Osteoblast (primary cell): ENCODE results near the gene NCKAP1. TPM values are rescaled to one million over a fixed set of nuclear protein-coding genes. Genes with fewer than 3 reads are reported as not detected.

Experiments used
- DNase-seq: peaks from one replicate; pipeline ENCODE4 v3.0.0; 2011; ENCODE audit warnings: low spot score, mixed read lengths; ENCODE audit not compliant: insufficient read length; ENCODE audit errors: missing footprints
- H2AFZ ChIP-seq: 2 replicates; pipeline ENCODE4 v1.6.0; 2011; ENCODE audit warnings: mild to moderate bottlenecking, low read length
- H3K27ac ChIP-seq: 2 replicates; pipeline ENCODE4 v1.5.1; 2011; ENCODE audit warnings: mild to moderate bottlenecking, low read depth, low read length, moderate library complexity
- H3K27me3 ChIP-seq: 2 replicates; pipeline ENCODE4 v1.6.0; 2012; ENCODE audit warnings: mild to moderate bottlenecking, control low read depth, inconsistent platforms, low read length, moderate library complexity; ENCODE audit not compliant: insufficient read depth
- H3K36me3 ChIP-seq: 2 replicates; pipeline ENCODE4 v1.5.1; 2011; ENCODE audit warnings: mild to moderate bottlenecking, low read length, control low read depth, moderate library complexity; ENCODE audit not compliant: insufficient read depth
- H3K4me1 ChIP-seq: 2 replicates; pipeline ENCODE4 v1.5.1; 2011; ENCODE audit warnings: mild to moderate bottlenecking, low read length, control low read depth, moderate library complexity; ENCODE audit not compliant: insufficient read depth
- H3K4me2 ChIP-seq: 2 replicates; pipeline ENCODE4 v1.6.0; 2011; ENCODE audit warnings: mild to moderate bottlenecking, low read length; ENCODE audit not compliant: insufficient read depth
- H3K4me3 ChIP-seq: fragments of 200-600 bp; sonication (generic); 3 replicates; pipeline ENCODE4 v1.5.1; 2012; ENCODE audit warnings: mild to moderate bottlenecking, low read length, inconsistent platforms; ENCODE audit not compliant: insufficient read depth
- H3K79me2 ChIP-seq: 2 replicates; pipeline ENCODE4 v1.6.0; 2012; ENCODE audit warnings: mild to moderate bottlenecking, low read length, control low read depth, inconsistent platforms; ENCODE audit not compliant: insufficient read depth
- H3K9me3 ChIP-seq: 2 replicates; pipeline ENCODE4 v1.5.1; 2011; ENCODE audit warnings: low read depth, low read length, control low read depth
- H4K20me1 ChIP-seq: 2 replicates; pipeline ENCODE4 v1.6.0; 2012; ENCODE audit warnings: mild to moderate bottlenecking, low read length, control low read depth; ENCODE audit not compliant: insufficient read depth
- total RNA-seq: library from RNA; depleted of rRNA; stranded (reverse); fragments of >200 nt; gene quantifications from 2 replicates; pipeline ENCODE4 v1.2.3, GENCODE V29; 2012
- TF ChIP-seq, protein P1 (sequence below): IDR thresholded peaks from 2 replicates; pipeline ENCODE4 v1.5.1; 2011; ENCODE audit warnings: mild to moderate bottlenecking, low read depth, low read length, moderate library complexity; ENCODE audit errors: extremely low read depth

Gene NCKAP1
- total RNA-seq, 1 donor: 209 TPM

DNA sequence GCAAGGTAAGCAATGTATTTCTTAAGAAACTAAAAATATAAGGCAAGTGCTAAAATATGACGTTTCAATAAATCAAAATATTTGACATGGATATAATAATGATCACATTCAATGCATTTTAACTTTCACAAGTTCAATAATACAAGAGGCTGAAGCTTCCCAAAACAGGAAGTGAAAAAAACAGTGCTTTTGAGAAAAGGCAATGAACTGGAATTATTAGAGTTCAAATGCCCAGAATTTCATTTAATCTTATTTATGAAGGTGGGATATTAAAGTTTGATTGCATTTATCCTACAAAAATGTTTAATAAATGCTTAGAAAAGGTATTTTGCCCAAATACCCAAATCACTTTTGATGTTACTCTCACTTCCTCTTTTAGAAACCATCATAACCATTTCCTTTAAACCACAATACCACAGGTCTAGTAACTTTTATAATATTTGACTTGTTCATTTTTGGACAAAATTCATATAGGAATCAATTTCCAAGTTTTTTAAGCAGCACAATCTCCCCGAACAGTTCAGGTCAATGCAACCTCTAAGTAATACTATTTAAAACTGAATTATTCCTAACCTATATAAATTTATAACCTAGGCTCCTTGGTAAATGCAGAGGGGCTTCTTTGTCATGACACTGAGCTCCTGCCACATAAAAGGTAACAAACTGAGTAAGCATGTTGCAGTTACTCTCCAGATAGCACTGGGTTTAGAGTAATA, 2.1 kb downstream of the NCKAP1 start:
- H3K27ac ChIP-seq: peak overlapping the region; percentile 90
- H3K4me1 ChIP-seq: peaks cover 27% of the 10 kb centered on the region
- H3K4me3 ChIP-seq: peak overlapping the region; percentile 88
- peaks cover 51% of the 10 kb centered on the region for H4K20me1 ChIP-seq
- peaks cover 69% of the 10 kb centered on the region for H3K79me2 ChIP-seq
- peaks cover 2% of the 10 kb centered on the region for H3K27me3 ChIP-seq
- H3K4me2 ChIP-seq: peak overlapping the region; percentile 90
- no peaks in the 10 kb centered on the region for H3K9me3 ChIP-seq
- TF ChIP-seq, protein P1, sequence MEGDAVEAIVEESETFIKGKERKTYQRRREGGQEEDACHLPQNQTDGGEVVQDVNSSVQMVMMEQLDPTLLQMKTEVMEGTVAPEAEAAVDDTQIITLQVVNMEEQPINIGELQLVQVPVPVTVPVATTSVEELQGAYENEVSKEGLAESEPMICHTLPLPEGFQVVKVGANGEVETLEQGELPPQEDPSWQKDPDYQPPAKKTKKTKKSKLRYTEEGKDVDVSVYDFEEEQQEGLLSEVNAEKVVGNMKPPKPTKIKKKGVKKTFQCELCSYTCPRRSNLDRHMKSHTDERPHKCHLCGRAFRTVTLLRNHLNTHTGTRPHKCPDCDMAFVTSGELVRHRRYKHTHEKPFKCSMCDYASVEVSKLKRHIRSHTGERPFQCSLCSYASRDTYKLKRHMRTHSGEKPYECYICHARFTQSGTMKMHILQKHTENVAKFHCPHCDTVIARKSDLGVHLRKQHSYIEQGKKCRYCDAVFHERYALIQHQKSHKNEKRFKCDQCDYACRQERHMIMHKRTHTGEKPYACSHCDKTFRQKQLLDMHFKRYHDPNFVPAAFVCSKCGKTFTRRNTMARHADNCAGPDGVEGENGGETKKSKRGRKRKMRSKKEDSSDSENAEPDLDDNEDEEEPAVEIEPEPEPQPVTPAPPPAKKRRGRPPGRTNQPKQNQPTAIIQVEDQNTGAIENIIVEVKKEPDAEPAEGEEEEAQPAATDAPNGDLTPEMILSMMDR: no peak
- DNase-seq: no peak
- H2AFZ ChIP-seq: no peak overlapping the region
- H3K36me3 ChIP-seq: no peaks in the 10 kb centered on the region

DNA sequence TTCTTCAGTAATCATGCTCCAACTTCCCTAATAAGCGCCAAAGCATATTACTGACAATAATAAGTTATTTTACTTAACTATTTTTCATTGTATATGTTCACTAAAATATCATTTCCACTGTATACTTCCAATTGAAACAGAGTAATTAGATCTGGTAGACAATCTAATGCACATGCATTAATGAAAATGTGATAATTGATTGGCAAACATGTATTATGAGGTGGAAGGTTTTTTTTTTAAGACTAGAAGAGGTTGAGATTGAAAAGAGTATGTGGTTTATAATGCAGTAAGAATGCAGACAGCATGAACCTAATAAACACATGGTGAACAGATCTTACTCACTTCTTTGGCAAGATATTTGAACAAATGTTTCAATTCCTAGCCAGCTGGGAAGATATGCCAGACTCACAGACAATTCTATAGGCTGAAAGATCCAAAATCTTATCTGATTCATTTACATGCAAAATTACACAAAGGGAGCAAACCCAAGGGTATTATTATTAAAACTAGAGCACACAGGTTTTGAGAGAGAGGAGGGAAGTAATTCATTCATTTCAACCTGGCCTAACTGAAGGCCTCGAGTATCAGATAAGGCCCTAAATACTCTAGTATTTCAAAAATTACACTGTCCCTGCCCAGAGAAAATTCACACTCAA, 2.8 kb downstream of the NCKAP1 start:
- no peak overlapping the region for H2AFZ ChIP-seq
- DNase-seq: peak; percentile 57
- TF ChIP-seq, protein P1: no peak
- peak overlapping the region; percentile 90 for H3K4me2 ChIP-seq
- H3K4me3 ChIP-seq: peak overlapping the region; percentile 88
- no peaks in the 10 kb centered on the region for H3K36me3 ChIP-seq
- peak overlapping the region; percentile 90 for H3K27ac ChIP-seq
- H3K27me3 ChIP-seq: no peaks in the 10 kb centered on the region
- H3K79me2 ChIP-seq: peaks cover 76% of the 10 kb centered on the region
- no peaks in the 10 kb centered on the region for H3K9me3 ChIP-seq
- H4K20me1 ChIP-seq: peaks cover 51% of the 10 kb centered on the region
- peaks cover 27% of the 10 kb centered on the region for H3K4me1 ChIP-seq

DNA sequence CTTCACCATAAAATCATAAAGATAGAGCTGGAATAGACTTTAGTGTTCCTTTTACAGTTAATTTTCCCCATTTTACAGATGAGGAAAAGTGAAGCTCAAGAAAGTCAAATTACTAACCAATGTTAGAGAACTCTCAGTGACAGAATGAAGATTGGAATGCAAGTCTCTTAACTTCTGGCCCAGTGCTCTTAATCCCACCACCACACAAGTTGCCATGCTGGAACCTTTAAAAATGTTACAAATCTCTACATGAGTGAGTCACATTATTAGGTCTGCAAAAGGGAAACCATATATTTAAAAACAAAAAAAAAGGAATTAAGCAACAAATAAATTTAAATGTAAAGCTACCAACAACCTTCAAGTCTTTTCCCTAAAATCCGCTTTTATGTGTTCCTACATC, 3.5 kb downstream of the NCKAP1 start:
- TF ChIP-seq, protein P1: no peak
- peaks cover 82% of the 10 kb centered on the region for H3K79me2 ChIP-seq
- H3K4me1 ChIP-seq: peaks cover 27% of the 10 kb centered on the region
- no peak overlapping the region for H2AFZ ChIP-seq
- peak overlapping the region; percentile 90 for H3K27ac ChIP-seq
- H3K4me3 ChIP-seq: no peak overlapping the region
- H3K36me3 ChIP-seq: no peaks in the 10 kb centered on the region
- H3K4me2 ChIP-seq: peak overlapping the region; percentile 90
- no peak for DNase-seq
- H4K20me1 ChIP-seq: peaks cover 54% of the 10 kb centered on the region
- no peaks in the 10 kb centered on the region for H3K9me3 ChIP-seq
- no peaks in the 10 kb centered on the region for H3K27me3 ChIP-seq

DNA sequence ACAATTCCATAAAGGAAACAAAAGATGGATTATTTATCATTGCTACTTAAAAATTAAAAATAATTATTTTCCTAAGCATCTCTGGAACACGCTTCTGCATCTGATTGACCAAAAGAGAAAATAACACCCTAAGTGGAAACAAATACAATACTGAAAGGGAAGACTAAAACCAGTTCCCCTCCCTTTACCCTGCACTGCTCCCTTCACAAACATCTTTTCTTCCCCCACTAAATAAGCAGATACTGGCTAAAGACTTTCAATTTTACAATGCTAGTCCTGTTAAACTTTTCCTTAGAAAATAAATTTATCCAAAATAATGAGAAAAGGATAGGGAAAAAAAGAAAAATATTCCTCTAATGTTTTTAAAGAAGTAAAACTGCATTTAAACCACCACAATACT, 4.3 kb downstream of the NCKAP1 start:
- no peaks in the 10 kb centered on the region for H3K9me3 ChIP-seq
- H3K4me2 ChIP-seq: no peak overlapping the region
- H2AFZ ChIP-seq: no peak overlapping the region
- H3K4me3 ChIP-seq: no peak overlapping the region
- H3K36me3 ChIP-seq: no peaks in the 10 kb centered on the region
- peaks cover 26% of the 10 kb centered on the region for H3K4me1 ChIP-seq
- H4K20me1 ChIP-seq: peaks cover 61% of the 10 kb centered on the region
- TF ChIP-seq, protein P1: no peak
- no peak overlapping the region for H3K27ac ChIP-seq
- H3K27me3 ChIP-seq: no peaks in the 10 kb centered on the region
- H3K79me2 ChIP-seq: peaks cover 90% of the 10 kb centered on the region
- no peak for DNase-seq
